Measurements from ENCODE around the gene TBX6. TPM values are rescaled to one million over a fixed set of nuclear protein-coding genes. Genes with fewer than 3 reads are reported as not detected.
A peak's percentile ranks its signal among the peaks of the same experiment; 100 is the strongest.

Gene TBX6
- total and polyA plus RNA-seq, 10 of the 15 experiments (the other 5 are each of a cell fraction or from before 2014, with no cell fraction given), result 0.08 to 0.90 (median 0.31) TPM; not detected in 2

GRCh38 chr16:30096105-30096861, 4.6 kb upstream of the TBX6 start, which contains the start of gene YPEL3 (continued):
- TF ChIP-seq ATF3 (IDR thresholded peaks at IDR 0.05; ENCODE audit: borderline replicate concordance, extremely low read depth, low read depth, low read length) (no peak), SREBF2 (IDR thresholded peaks at IDR 0.05; ENCODE audit: low read length) (no peak), RAD21 (IDR thresholded peaks at IDR 0.05; ENCODE audit: insufficient read depth, low read depth, low read length) (no peak), RFX5 (IDR thresholded peaks at IDR 0.05; ENCODE audit: low read depth, low read length) (no peak), IRF5 (IDR thresholded peaks at IDR 0.05; ENCODE audit: borderline replicate concordance) (no peak), FOS (IDR thresholded peaks at IDR 0.05; ENCODE audit: borderline replicate concordance, extremely low read depth, insufficient read length) (no peak)

- RAD21 ChIA-PET (ENCODE audit: unreplicated experiment), result no interaction called here
- SMC1A ChIA-PET (ENCODE audit: uncharacterized antibody, unreplicated experiment), result interaction anchor here (0.6 to 1.3 kb wide), 2 partner anchors 16 to 30 kb away, joined by 3 read pairs; partner anchors contain the start of gene ALDOA
- BruUV-seq (replicated peaks), result no TSS peak
- ATAC-seq (no peak), DNase-seq (ENCODE audit: low read depth, low spot score) (no peak), FAIRE-seq (no peak)
- peak overlapping the region; percentile 41; the same call in 1 of the 2 replicates for H2AFZ ChIP-seq (ENCODE audit: control insufficient read depth, low read depth, low read length)
- no peaks in the 10 kb centered on the region for H3K27me3 ChIP-seq (replicated peaks in 1 of 2; ENCODE audit: control insufficient read depth in 2 of 2, insufficient read depth in 2 of 2, low read length in 1 of 2)
- H3K27ac ChIP-seq (ENCODE audit: control insufficient read depth, insufficient read depth), result peak overlapping the region; percentile 66
- peaks cover 15% of the 10 kb centered on the region for H3K9me3 ChIP-seq (replicated peaks; ENCODE audit: control insufficient read depth, insufficient read depth, low read length)
- in situ Hi-C loops (cut with MboI) (loop anchor here (25.0 kb wide), 1 partner anchor 1792 kb away; no protein-coding TSS in a partner anchor), intact Hi-C loops (cut with micrococcal nuclease; ENCODE audit: unreplicated experiment) (loop anchor here (10.0 kb wide), 1 partner anchor 259 kb away; the partner anchor contains the start of gene CD2BP2)
- peak overlapping the region; percentile 78 for H3K4me3 ChIP-seq
- peak overlapping the region; percentile 68 for H3K4me2 ChIP-seq (ENCODE audit: control insufficient read depth, insufficient read depth)
- peak overlapping the region; percentile 41 for H3K9ac ChIP-seq (ENCODE audit: control insufficient read depth, insufficient read depth, low read length)
- H3K4me1 ChIP-seq (ENCODE audit: control insufficient read depth, insufficient read depth, low read length), result peaks cover 26% of the 10 kb centered on the region
- H3K36me3 ChIP-seq (ENCODE audit: control insufficient read depth in 2 of 2, insufficient read depth in 2 of 2, low read length in 1 of 2), result no peaks in the 10 kb centered on the region; a peak in 1 of 4 replicates
- H3K79me2 ChIP-seq (ENCODE audit: control insufficient read depth, insufficient read depth, low read length), result peaks cover 2% of the 10 kb centered on the region; the same call in 1 of the 2 replicates
- no peaks in the 10 kb centered on the region for H4K20me1 ChIP-seq (ENCODE audit: control insufficient read depth, insufficient read depth)
- WGBS (ENCODE audit: insufficient coverage, insufficient replicate concordance, low lambda C conversion rate, missing lambda C conversion rate), result 7% methylated on average over 33 of the region's 47 CpGs
- CTCF ChIA-PET, result interaction anchor here (4.5 to 6.8 kb wide), 2 partner anchors 31 to 89 kb away, joined by 45 to 77 read pairs; partner anchors contain the start of genes ALDOA and CORO1A
- TF ChIP-seq DPF2 (IDR thresholded peaks at IDR 0.05) (peak; percentile 12; the same call in 1 of the 2 replicates), REST (IDR thresholded peaks at IDR 0.05; ENCODE audit: low read depth, low read length) (no peak), E4F1 (IDR thresholded peaks at IDR 0.05; ENCODE audit: borderline replicate concordance, partially characterized antibody) (no peak), MEF2B (IDR thresholded peaks at IDR 0.05; ENCODE audit: partially characterized antibody, poor library complexity, severe bottlenecking) (peak; percentile 40)
- POLR2A ChIA-PET, result interaction anchor here (1.0 to 5.3 kb wide), 4 partner anchors 19 to 275 kb away, joined by 4 to 59 read pairs (median 5); partner anchors contain the start of genes ALDOA, CORO1A and TBC1D10B
Measured at GRCh38 chr16:30095166-30096078, 3.7 kb upstream of the TBX6 start.

All from GM12878 (cell line).